DMS153 treated with DMSO at 0.1 percent for 48 hours (cell line): ENCODE results near the gene FCRLA.
"Not testable (repeated sequence)": the region's sequence is repeated elsewhere in the genome, so short reads cannot be mapped to it uniquely, and the experiment has no call there.

Experiments used
- DNase-seq: peaks from one replicate; lab custom pipeline; 2025; ENCODE audit not compliant: unreplicated experiment; lab: John Stamatoyannopoulos, UW

The FCRLA gene

DNA sequence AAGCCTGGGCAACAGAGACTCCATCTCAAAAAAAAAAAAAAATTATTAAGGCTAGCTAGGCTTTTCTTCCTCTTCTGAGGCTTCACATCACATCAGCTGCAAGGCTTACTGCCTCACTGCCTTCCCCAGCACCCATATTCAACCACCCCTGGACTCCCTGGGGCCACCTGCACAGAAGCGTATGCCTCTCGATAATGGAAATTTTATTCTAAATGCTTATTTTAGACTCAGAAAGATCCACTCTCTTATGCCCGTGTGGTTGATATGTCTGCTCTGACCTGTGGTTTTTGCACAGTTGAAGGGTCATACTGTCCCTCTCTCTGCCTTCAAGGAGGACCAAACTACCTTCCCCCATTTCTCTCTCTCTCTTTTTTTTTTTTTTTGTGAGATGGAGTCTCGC, 1.5 kb upstream of the FCRLA start:
- DNase-seq: no peak

DNA sequence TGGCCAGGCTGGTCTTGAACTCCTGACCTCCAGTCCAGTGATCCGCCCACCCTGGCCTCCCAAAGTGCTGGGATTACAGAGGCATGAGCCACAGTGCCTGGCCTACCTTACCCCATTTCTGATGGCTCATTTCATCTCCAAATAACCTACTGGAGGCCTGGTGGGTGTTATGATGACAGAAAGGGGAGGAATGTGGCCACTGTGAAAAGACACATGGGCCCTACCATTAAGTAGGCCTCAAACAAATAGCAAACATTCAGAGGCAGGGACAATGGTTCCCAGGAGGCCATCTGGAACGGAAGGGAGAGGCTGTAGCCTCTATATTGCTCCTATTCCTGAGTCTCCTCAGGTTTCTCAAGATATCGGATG, 932 bp upstream of the FCRLA start:
- no peak for DNase-seq

DNA sequence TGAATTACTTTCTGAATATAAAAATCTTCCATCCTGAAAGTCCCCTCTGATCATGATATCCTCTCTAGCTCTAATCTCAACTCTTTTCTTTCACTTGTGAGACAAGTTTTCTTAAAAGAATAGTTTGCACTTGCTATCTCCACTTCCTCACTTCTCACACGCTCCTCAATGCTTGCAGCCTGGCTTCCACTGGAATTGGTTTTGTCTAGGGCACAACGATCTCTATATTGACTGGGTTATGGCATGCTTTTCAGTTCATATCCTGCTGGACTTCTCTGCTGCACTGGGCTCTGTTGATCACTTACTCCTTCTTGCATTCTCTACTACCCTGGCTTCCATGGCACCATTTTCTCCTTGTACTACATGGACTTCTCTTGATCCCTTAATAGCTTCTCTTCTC, 474 bp downstream of the FCRLA start:
- DNase-seq: no peak

DNA sequence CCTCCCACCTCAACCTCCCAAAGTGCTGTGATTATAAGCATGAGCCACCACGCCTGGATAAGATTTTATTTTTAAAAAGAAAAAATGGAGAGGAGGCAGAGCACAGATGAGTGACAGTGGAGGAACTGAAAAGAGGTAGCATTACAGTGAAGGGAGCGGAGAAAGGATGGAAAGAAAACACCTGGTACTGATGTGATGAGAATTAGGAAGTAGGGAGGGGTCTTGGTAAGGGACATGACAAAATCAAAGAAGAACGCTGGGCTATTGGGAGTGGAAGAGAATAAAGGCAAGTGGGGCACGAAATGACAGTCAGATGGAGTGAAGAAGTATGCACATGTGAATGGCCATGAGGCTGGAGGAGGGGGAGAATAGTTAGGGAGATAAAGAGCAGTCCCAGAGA, 2.3 kb downstream of the FCRLA start:
- DNase-seq: no peak

DNA sequence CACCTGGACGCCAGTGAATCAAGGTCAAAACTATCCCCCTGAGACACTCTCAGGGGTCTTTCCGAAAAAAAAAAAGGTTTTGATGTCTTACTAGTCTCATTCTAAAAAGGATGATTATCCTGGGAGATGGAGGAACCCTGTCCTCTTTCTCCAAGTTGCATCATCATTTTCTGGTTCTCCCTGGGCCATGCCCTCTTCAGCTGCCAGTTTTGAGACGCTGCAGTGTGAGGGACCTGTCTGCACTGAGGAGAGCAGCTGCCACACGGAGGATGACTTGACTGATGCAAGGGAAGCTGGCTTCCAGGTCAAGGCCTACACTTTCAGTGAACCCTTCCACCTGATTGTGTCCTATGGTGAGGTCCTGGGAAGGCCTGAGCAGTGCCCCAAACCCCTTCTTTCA, 3.5 kb downstream of the FCRLA start:
- no peak for DNase-seq

DNA sequence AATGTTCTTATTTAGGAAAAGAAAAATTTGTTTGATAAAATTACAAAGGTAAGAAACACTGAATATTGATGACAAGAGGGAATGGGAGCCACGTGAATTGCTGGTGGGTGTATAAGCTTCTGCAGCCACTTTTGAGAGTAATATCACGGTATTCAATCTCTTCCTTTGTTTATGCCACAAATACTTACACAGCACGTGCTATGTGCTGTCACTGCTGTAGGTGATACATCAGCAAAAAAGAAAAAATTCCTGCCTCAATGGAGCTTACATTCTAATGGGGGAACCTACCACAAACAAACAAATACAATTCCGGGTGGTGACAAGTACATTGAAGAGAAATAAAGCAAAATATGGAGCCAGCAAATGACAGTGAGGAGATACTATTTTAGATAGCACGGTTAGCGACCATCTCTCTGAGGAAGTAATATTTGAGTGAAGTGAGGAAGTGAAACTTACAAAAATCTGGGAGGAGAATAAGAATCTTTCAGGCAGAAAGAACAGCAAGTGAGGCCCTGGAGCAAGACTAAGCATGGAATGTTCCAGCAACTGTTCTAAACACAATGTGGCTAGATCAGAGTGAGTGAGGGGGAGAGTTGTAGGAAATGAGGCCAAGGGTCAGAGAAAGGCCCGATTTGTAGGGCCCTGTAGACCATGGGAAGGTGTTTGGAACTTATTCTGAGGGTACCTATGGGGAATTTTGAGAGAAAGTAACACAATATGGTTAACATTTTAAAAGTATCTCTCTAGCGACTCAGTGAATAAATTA, 11.7 kb downstream of the FCRLA start:
- DNase-seq: no peak

DNA sequence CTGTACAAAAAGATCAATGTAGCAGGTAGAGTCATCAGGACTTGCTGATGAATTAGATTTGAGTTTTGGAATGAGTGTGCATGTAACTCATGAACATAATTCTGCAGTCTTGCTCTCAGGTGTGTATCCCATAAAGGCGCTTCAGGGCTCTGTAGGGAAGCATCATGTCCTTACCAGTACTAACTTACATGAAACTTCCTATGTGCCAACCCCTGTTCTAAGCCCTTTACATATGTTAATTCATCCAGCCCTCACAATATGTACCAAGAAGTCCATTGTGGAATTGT, 12.2 kb downstream of the FCRLA start:
- DNase-seq: no peak

DNA sequence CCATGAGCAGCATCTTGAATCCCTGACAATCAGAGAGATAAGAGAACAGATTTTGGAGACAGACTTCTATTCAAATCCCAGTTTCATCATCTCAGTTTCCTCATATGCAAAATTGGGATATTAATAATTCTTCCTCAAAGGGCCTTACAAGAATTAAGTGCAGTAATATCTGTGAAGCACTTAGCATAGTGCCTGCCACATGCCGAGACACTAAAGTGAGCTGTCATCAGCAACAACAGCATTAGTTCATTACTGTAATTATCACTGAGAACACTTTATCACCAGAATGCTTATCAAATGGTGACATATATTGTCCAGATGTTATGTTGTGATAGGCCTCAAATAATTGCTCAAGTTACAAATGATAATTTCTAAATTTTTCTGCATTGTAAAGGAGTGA, 13.4 kb downstream of the FCRLA start:
- DNase-seq: no peak

DNA sequence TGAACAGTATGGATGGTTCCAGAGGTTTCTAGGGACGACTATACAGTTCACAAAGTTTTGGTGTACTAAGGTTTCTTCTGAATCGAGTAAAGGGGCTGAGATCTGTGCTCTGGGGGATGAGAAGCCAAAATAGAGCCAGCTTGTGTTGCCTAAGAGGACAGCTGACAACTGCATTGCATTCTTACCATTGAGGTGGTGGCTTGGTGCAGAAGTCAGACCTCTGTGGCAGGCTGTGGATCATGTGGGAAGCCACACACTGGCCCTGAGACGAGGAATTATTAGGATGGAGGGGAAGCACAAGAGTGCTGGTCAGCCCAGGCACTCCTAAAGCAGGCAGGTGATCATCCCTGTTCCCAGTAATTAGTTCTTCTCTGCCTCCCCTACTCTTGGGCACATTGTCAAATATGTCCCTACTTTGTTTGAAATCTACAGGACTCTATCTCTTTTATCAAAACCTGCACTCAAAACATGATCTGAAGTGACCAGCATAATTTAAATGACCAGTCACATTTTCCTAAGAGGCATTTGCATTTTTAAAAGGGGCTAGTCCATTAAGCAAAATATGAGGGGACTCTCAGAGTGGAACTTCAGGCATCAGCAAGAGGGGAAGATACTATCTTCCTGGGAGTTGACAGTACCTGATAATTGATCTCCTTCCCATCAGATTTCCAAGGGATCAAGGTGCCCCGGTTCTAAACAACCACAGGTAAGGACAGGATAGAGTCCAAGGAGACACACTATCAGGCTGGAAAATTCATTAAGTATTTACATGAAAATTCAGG, 14.1 kb downstream of the FCRLA start, which contains the start of gene FCRLB:
Gene FCRLB (plus strand): TSS at position 589 of the 782 bp plus-strand sequence. CDS start 1,129 bp downstream, outside the sequence.
- DNase-seq: no peak

DNA sequence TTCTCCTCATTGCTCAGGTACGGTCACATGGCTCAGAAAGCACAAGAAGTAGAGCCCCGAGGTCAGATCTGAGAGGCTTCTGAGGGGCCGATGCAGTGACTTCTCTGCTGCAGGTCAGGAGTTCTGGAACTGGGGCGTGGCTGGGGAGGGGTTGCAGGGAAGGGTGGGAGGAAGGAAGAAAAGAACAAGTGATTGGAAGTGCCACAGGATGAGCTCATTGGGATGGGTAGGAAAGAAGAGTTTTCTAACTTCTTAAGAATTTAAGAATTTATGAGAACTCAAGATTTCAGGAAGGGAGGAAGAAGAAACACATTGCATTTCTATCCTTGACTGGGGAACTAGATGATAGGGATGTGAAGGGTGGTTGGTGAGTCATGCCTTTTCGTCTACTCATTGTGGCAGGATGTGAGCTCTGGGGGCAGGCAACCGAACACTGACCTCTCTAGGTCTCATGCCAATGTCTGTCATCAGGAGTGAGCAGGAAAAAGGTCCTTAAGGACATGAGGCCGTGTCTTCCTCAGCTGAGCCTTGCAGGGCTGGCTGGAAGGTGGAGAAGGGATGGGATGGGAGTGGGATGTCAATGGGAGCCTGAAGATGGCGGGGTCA, 14.8 kb downstream of the FCRLA start:
- no peak for DNase-seq

DNA sequence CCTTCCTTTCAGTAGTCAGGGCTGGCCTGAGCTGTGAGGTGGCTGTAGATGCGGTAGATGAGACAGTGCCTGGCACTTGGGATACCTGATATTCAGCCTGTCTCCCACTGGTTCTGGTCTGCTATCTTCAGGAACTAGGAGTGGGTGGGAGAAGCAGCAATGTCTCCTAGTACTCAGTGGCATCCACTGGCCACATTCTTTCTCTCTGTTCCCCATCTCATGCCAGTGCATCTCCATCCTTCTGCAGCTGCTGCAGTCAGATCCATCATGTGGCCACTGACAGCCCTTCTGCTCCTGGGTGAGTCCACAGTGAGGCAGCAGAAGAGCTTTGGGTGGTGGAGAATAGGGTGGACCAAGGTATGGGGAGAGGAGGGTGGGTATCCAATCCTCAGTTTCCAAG, 15.4 kb downstream of the FCRLA start:
- DNase-seq: no peak

DNA sequence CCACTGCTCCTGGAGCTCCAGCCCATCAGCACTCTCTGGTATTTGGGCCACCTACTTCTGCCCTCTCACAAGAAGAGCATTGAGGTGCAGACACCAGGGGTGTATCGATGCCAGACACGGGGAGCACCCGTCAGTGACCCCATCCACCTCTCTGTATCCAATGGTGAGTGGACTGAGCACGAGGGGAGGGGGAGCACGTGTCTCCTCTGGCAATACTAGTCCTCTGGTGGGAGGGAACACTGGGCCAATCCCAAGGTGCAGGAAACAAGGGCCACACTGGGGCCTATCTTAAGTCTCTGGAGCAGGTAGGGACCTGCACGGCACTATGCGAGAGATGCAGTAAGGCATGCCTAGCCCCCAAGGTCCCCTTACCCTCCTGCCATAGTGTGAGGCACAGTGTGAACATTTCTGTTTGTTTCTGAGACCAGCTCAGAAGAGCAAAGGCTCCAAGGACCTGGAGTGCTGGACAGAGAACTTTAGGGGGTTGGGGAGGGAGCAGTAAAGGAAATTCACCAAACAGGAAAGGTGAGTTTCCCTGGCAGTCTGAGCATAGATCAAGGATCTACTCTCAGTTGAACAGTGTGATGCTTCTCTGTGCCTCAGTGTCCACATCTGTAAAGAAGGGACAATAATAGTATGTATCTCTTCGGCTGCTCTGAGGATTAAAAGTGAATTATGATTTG, 16.6 kb downstream of the FCRLA start:
- DNase-seq: no peak

DNA sequence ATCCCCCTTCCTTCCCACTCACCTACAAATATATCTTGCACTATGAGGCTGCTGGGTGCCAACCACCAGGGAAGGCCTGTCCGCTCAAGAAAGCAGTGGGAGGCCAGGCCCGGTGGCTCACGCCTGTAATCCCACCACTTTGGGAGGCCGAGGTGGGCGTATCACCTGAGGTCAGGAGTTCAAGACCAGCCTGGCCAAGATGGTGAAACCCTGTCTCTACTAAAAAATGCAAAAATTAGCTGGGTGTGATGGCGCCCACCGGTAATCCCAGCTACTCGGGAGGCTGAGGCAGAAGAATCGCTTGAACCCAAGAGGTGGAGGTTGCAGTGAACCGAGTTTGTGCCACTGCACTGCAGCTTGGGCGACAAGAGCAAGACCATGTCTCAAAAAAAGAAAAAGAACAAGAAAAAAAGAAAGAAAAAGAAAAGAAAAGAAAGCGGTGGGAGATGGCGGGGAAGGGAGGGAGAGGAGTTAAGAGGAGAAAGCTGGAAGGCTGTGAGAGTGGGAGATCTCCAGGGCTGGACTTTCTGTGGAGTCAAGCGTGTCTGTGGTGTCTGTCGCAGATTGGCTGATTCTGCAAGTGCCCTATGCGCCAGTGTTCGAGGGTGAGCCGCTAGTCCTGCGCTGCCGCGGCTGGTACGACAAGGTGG, 18.4 kb downstream of the FCRLA start:
- DNase-seq: not testable (repeated sequence)

DNA sequence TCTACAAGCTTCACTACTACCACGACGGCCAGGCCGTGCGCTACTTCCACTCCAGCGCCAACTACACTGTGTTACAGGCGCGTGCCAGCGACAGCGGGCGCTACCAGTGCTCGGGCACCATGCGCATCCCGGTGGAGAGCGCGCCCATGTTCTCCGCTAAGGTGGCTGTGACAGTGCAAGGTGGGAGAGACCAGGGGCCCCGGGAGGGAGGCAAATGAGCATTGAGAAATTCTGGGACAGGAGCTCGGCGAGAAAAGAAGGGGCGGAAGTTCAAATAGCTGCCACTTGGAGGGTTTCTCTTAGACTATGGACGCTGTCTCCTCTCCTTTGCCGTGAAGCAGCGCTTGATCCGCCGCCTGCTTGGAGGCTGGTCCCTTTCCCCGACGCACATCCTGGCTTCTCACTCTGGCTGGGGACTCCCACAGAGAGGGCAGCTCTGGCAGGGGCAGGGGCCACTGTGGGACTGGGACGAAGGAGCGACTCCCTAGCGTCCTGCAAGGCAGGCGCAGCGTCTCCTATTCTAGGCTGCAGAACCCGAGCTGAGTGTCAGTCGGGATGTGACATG, 19.0 kb downstream of the FCRLA start:
- DNase-seq: peak; percentile 17

DNA sequence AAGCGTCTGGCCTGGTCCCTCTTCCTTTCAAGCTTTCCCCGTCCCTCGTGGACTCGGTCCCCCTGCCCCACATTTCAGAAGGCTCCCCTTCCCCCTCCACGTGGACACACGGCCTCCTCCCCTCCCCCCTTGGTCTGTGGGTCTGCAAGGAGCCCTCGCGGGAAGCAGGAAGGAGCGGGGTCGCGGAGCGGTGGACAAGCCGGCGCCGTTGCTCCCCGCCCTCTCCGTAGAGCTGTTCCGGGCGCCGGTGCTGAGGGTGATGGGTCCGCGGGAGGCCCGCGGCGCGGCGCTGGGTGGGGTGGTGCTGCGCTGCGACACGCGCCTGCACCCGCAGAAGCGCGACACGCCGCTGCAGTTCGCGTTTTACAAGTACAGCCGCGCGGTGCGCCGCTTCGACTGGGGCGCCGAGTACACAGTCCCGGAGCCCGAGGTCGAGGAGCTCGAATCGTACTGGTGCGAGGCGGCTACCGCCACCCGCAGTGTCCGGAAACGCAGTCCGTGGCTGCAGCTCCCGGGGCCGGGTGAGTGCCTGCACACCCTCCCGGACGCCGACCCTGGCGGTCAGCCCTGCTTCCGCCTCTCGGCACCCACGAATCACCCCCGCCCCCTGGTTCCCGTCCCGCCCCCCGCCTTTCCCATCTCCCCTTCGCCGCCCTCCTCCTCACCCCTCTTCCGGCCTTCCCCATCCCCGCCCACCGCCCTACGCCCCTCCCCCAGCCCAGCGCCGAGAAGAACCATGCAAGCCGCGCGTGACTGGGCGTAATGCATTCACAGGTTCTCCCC, 19.6 kb downstream of the FCRLA start:
- peak; percentile 39 for DNase-seq

DNA sequence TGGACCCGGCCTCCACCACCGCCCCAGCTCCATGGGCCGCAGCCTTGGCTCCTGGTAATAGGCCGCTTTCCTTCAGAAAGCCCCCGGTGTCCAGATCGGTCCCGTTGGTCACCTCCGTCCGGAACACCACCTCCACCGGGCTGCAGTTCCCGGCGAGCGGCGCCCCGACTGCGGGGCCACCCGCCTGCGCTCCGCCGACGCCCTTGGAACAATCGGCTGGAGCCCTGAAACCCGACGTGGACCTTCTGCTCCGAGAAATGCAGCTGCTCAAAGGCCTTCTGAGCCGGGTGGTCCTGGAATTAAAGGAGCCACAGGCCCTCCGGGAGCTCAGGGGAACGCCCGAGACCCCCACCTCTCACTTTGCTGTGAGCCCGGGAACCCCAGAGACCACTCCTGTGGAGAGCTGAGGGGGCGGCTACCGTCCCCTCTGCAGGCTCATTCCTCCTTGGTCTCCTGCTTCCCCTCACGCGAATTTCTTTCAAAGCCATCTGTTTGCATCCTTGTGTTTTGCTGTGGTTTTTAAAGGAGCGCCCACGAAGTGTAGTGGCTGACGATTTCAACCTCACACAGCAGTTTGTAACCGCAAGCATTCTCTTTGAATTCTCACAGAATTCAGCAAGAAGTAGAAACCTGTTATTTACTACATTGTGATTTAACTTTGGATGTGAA, 20.4 kb downstream of the FCRLA start:
- DNase-seq: no peak

DNA sequence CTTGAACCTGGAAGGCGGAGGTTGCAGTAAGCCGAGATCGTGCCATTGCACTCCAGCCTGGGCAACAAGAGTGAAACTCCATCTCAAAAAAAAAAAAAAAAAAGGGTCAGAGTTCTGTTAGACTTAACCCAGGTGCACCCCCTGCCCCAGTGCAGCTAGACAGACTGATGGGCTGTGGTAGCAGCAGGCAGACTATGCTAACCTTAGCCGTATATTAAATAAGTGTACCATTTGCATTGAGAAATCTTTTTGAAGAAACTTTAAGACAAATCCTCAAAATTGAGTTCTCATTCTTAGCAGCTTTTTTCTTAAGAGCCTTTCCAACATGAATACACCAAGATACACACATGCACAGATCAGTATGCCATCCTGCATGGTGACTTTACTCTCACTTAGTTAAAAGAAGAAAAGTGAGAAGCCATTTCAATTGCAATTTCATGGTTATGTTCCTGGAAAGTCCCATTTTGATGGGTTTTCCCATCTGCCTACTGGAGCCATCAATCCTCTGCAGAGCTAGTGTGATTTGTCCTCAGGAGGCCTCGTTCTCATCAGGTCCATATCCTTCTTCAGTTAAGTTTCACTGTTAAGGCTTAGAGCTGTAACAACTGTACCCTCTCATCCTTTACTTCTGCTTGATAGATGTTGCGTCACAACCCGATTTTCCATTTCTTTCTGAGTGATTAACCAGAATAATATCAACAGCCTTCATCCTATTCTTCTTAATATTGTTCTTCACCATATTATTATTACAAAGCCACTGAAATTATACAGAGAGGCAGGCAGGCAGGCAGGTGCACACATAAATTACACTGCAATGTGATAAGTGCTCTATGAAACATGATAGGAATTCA, 21.6 kb downstream of the FCRLA start:
- DNase-seq: no peak

DNA sequence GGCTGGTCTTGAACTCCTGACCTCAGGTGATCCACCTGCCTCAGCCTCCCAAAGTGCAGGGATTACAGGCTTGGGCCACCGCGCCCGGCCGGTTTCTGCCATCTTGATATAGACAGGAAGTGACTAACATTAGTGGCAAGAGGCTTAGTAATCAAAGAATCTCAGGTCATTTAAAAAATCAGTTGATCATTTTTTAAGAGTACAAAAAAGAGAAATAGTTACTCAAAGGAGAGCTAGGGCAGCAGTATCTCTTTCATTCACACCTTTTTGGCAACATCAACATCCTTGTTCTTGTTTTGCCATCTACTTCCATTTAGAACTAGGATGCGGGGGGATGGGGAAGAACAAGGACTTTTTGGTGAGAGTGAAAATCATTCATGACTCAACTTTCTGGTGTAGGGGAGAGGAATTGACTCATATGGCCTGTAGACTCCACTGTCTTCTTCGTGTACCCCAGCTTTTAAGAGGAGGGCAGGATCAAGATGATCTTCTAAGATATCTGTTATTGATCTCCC, 23.1 kb downstream of the FCRLA start:
- DNase-seq: no peak
